Prostate gland (tissue), 2 donors: ENCODE results near the gene HDAC10. TPM values are rescaled to one million over a fixed set of nuclear protein-coding genes. Genes with fewer than 3 reads are reported as not detected.

Source experiments
- DNase-seq: peaks from one replicate; pipeline ENCODE4 v3.0.0-alpha.2; 2019; ENCODE audit warnings: low spot score
- H3K27ac ChIP-seq, 2 donors: fragments of 200-600 bp; sonication (generic); 2 replicates each; pipeline ENCODE4 v1.5.1; 2017 to 2019
- H3K27me3 ChIP-seq: fragments of 200-600 bp; sonication (generic); replicated peaks from 2 replicates; pipeline ENCODE4 v1.5.1; 2019; ENCODE audit not compliant: insufficient read depth
- H3K36me3 ChIP-seq, 2 donors: fragments of 200-600 bp; sonication (generic); 1 replicate in 1 of 2; 2 replicates in 1 of 2; pipeline versions ENCODE4 v1.5.1 to v1.8.1; 2017 to 2019
- H3K4me1 ChIP-seq: fragments of 200-600 bp; sonication (generic); replicated peaks from 2 replicates; pipeline ENCODE4 v1.5.1; 2019
- H3K4me3 ChIP-seq, 2 donors: fragments of 200-600 bp; sonication (generic); 2 replicates each; pipeline ENCODE4 v1.5.1; 2017 to 2019
- H3K9me3 ChIP-seq: fragments of 200-600 bp; sonication (generic); 2 replicates; pipeline ENCODE4 v1.5.1; 2017
- CTCF ChIP-seq, 4 experiments: fragments of 200-600 bp in 2 of 4; fragments of 450-650 bp in 2 of 4; sonication (generic) in 2 of 4; IDR thresholded peaks; 1 replicate in 3 of 4; 2 replicates in 1 of 4; pipeline ENCODE4 v1.5.1; 2016 to 2019; ENCODE audit warnings: antibody characterized with exemption in 4 of 4, mild to moderate bottlenecking in 2 of 4, moderate library complexity in 2 of 4
- POLR2A ChIP-seq: fragments of 450-650 bp; IDR thresholded peaks from one replicate; pipeline ENCODE4 v1.6.1; 2016; ENCODE audit warnings: antibody characterized with exemption, mild to moderate bottlenecking
- POLR2AphosphoS5 ChIP-seq: sonication (generic); formaldehyde crosslinking; IDR thresholded peaks from one replicate; pipeline ENCODE4 v1.6.1; 2017; ENCODE audit warnings: antibody characterized with exemption
- WGBS: methylation state at CpG from one replicate; pipeline ENCODE4 v1.1.5; 2018; 5-methylcytosine and 5-hydroxymethylcytosine counted together
- intact Hi-C: fragments of 100-400 bp; cut with DNase I; formaldehyde crosslinking; loops from one replicate; pipeline ENCODE4 v1.14.2; 2022
- total RNA-seq, 2 donors: library from RNA; depleted of rRNA; stranded (reverse); fragments of >200 nt; gene quantifications; one replicate each; pipeline ENCODE4 v1.1.0, GENCODE V29; 2016

HDAC10 gene
- total RNA-seq, 2 donors from 2014 or later = 36.9 to 41.3 TPM

- peak overlapping the region; percentile 80 to 95 for H3K4me3 ChIP-seq
- DNase-seq = no peak
- H3K36me3 ChIP-seq = peaks cover 0 to 3% of the 10 kb centered on the region in 2 donors
- no peaks in the 10 kb centered on the region for H3K27me3 ChIP-seq
- 49% methylated on average over 14 of the region's 14 CpGs for WGBS
- peaks cover 16% of the 10 kb centered on the region for H3K4me1 ChIP-seq
- no peak for TF ChIP-seq POLR2A
- TF ChIP-seq CTCF (IDR thresholded peaks at IDR 0.05) = no peak
- no peak for TF ChIP-seq POLR2AphosphoS5
- no peaks in the 10 kb centered on the region for H3K9me3 ChIP-seq
- no peak overlapping the region for H3K27ac ChIP-seq
- intact Hi-C loops = no loop called here
Observed at GRCh38 chr22:50242406-50242949, 8.6 kb downstream of the HDAC10 start.

GRCh38 chr22:50238755-50239154, 12.3 kb downstream of the HDAC10 start:
- intact Hi-C loops = no loop called here
- Histone ChIP-seq H3K9me3 (no peaks in the 10 kb centered on the region), H3K27me3 (no peaks in the 10 kb centered on the region), H3K27ac (no peak overlapping the region), H3K36me3 (peaks cover 0 to 3% of the 10 kb centered on the region in 2 donors), H3K4me1 (peaks cover 7% of the 10 kb centered on the region), H3K4me3 (no peak overlapping the region)
- TF ChIP-seq CTCF (IDR thresholded peaks at IDR 0.05) (no peak), POLR2A (no peak)
- no peak for DNase-seq
- 86% methylated on average over 9 of the region's 9 CpGs for WGBS

GRCh38 chr22:50236731-50237409, 14.2 kb downstream of the HDAC10 start:
- no peaks in the 10 kb centered on the region for H3K27me3 ChIP-seq
- TF ChIP-seq CTCF (IDR thresholded peaks at IDR 0.05) (peak in 1 of 4 experiments; percentile 27), POLR2AphosphoS5 (no peak), POLR2A (no peak)
- H3K4me1 ChIP-seq = peaks cover 4% of the 10 kb centered on the region
- H3K4me3 ChIP-seq = no peak overlapping the region
- intact Hi-C loops = no loop called here
- H3K27ac ChIP-seq = no peak overlapping the region
- DNase-seq = no peak
- 69% methylated on average over 11 of the region's 11 CpGs for WGBS
- peaks cover 0 to 3% of the 10 kb centered on the region in 2 donors for H3K36me3 ChIP-seq
- H3K9me3 ChIP-seq = no peaks in the 10 kb centered on the region

- no peak overlapping the region for H3K27ac ChIP-seq
- H3K4me1 ChIP-seq = no peaks in the 10 kb centered on the region
- TF ChIP-seq CTCF (IDR thresholded peaks at IDR 0.05) (no peak), POLR2A (no peak), POLR2AphosphoS5 (no peak)
- intact Hi-C loops = no loop called here
- H3K9me3 ChIP-seq = no peaks in the 10 kb centered on the region
- DNase-seq = no peak
- no peaks in the 10 kb centered on the region for H3K27me3 ChIP-seq
- no peak overlapping the region for H3K4me3 ChIP-seq
- 90% methylated on average over 18 of the region's 18 CpGs for WGBS
- H3K36me3 ChIP-seq = no peaks in the 10 kb centered on the region
Observed at GRCh38 chr22:50233223-50233622, 17.8 kb downstream of the HDAC10 start.
